ENCODE data around the gene ZNF610.
A peak's percentile ranks its signal among the peaks of the same experiment; 100 is the strongest.
"Not testable (repeated sequence)": the region's sequence is repeated elsewhere in the genome, so short reads cannot be mapped to it uniquely, and the experiment has no call there.

The ZNF610 gene

DNA sequence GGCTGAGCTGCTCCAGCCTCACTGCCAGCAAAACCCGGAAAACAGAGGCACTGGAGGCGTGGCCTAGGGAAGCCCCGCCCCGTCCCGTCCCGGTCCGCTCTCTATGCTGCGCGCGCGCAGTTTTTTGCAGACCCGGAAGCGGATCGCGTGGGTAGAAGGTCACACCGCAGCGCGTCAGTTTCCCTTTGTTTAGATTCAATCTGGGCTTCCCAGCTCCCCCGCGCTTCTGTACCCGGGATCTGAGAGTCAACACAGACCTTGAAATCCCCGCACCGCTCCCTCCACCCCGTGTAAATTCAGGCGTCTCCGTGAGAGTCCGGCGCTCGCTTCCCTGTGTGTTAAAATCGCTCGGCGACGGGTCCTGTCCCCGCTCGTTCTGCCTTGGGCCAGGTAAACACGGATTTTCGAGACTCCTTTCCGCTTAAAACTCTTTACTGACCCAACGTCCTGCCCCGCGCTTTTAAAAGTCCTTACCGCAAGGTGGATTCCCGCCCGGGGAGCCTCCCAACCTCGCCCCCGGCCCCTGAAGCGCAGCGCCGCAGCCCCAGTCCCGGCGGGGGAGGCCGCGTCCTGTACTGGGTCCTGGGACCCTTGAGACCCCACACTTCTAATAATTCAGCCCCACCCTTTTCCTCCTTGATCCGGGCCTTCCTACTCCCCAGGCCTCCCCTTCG, at the start of gene ZNF610:
ZNF610 (plus strand) TSS at position 127 of the 674 bp plus-strand sequence. CDS start 12,930 bp downstream, outside the sequence.
- DNase-seq: peak; percentile 72

GRCh38 chr19:52286256-52286655, 49.8 kb upstream of the ZNF610 start:
- DNase-seq: no peak

- DNase-seq: no peak
These were observed 44.3 kb upstream of the ZNF610 start for GRCh38 chr19:52291781-52292180.

DNA sequence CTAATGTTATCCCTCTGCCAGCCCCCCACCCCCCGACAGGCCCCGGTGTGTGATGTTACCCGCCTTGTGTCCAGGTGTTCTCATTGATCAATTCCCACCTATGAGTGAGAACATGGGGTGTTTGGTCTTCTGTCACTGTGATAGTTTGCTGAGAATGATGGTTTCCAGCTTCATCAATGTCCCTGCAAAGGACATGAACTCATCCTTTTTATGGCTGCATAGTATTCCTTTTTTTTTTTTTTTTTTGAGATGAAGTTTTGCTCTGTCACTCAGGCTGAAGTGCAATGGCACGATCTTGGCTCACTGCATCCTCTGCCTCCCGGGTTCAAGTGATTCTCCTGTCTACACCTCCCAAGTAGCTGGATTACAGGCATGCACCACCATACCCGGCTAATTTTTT, 43.1 kb upstream of the ZNF610 start:
- not testable (repeated sequence) for DNase-seq

- DNase-seq: no peak
These were observed 39.7 kb upstream of the ZNF610 start for GRCh38 chr19:52296400-52296772.

- peak; percentile 51 for DNase-seq
These were observed 39.1 kb upstream of the ZNF610 start, which contains the start of gene ZNF480 for GRCh38 chr19:52296773-52297600. ZNF480 (plus strand) TSS chr19:52297169; CDS start chr19:52300413, 3,244 bp downstream.

DNA sequence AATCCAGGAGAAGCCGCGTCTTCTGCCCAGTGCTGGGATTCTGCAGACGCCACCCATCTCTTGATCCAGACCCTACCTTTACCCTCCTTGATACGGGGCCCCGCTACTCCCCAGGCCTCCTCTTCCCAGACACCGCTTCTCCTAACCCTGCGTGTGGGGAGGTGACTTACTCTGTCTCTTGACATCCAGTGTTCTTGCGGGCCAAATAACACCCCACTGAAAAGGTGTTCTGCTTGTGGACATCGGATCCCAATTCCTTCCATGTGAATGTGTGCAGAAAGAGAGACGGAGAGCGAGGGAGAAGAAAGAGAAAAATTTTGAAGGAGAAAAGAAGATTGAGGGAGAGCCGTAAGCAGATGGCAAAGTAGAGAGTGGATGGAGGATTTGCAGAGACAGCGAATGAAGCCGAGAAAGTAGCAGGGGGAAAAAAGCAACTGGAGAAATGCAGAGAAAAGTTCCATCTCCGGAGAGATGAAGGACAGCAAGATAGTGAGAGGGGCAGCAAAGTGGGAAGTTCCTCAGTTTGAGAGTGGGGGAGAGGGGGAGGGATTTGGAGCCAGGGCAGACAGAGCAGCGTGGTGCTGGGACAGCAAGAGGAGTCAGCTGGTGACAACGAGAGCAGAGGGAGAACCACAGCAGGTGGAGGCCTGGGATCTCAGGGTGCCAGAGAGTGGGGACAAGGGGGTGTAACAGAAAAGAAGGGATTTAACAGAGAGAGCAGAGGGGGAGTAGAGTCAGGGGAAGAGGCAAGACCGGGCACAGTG, 38.3 kb upstream of the ZNF610 start:
- no peak for DNase-seq

- no peak for DNase-seq
These were observed 28.8 kb upstream of the ZNF610 start for GRCh38 chr19:52307275-52307674.

GRCh38 chr19:52322429-52322828, 13.6 kb upstream of the ZNF610 start:
- DNase-seq: no peak

DNA sequence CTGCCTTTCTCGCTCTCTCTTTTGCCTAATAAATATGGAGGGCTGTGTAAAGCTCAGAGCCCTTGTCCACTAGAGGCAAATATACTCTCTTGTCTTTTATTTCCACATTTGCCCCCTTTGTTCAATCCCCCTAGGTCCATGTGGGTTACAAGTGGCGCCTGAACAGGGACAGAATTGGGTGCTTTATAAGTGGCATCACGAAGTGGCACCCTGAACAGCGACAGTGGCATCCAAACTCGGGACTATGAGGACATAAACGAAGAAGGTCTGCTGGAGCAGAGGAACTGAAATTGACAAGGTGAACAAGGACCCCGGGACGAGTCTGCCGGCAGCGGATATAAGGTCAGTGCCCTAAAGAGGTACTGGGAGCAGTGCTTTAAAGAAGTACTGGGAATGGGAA, 4.3 kb upstream of the ZNF610 start:
- DNase-seq: no peak

DNA sequence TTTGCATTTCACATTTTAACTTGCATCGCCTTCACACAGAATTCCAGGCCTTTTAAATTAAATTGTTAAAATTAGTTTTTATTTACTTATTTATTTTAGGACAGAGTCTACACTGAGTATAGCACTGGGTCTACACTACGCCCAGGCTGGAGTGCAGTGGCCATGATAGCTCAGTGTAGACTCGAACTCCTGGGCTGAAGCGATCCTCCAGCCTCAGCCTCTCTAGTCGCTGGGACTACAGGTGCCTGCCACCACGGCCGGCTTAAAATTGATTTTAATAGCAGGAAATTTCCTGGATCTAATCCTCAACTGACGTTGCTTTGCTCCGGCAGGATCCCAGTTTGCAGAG, 301 bp upstream of the ZNF610 start:
- DNase-seq: no peak

DNA sequence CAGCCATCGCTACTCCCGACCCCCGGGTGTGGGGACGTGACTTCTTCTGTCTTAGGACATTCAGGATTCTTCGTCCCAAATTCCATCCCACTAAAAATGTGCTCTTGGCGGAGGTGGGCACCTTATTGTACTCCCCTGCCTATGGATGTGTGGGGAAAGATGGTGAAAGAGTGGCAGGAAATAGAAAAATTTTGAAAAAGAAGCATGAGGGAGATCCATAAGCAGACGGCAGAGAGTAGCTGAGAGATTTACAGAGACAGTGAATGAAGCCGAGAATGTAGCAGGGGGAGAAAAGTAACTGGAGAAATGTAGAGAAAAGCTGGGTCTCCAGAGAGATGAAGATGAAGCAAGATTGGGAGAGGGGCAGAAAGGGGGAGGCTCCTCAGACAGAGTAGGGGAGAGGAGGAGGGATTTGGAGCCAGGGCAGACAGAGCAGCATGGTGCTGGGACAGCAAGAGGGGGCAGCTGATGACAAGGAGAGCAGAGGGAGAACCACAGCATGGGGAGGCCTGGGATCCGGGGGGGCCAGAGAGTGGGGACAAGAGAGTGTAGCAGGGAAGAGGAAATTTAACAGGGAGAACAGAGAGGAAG, 843 bp downstream of the ZNF610 start:
- no peak for DNase-seq

DNA sequence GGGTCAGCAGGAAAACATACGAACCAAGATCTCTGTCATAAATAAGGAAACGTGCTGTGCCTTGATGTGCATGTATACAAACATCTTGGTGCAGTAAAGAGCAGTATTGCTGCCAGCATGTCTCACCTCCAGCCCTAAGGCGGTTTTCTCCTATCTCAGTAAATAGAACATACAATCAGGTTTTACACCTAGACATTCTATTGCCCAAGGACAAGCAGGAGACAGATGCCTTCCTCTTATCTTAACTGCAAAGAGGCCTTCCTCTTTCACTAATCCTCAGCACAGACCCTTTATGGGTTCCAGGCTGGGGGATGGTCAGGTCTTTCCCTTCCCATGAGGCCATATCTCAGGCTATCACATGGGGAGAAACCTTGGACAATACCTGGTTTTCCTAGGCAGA, 3.0 kb downstream of the ZNF610 start:
- DNase-seq: not testable (repeated sequence)

GRCh38 chr19:52343548-52343947, 7.5 kb downstream of the ZNF610 start:
- DNase-seq: peak; percentile 20

DNA sequence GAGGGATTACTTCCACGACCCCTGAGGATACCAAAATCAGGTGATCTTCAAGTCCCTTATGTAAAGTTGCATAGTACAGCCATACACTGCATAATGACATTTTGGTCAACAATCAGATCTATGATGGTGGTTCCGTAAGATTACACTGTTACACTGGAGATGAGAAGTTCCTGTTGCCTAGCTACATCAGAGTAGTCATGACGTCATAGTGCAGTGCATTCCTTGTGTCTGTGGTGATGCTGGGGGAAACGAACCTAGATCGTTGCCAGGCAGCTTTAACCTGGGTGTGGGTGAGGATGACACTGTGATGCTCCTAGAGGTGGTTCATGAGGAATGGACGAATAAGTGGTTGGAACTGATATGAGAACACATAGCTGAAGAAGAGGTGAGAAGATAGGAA, 9.1 kb downstream of the ZNF610 start:
- no peak for DNase-seq

GRCh38 chr19:52351512-52351911, 15.5 kb downstream of the ZNF610 start:
- DNase-seq: no peak

- DNase-seq: no peak
These were observed 30.4 kb downstream of the ZNF610 start for GRCh38 chr19:52366414-52366824.

GRCh38 chr19:52369559-52370340, 33.7 kb downstream of the ZNF610 start, which contains the start of gene ZNF880:
ZNF880 (plus strand) TSS chr19:52369923; CDS start chr19:52369966, 43 bp downstream.
- DNase-seq: peak; percentile 57

GRCh38 chr19:52370341-52370710, 34.3 kb downstream of the ZNF610 start:
- DNase-seq: no peak

DNA sequence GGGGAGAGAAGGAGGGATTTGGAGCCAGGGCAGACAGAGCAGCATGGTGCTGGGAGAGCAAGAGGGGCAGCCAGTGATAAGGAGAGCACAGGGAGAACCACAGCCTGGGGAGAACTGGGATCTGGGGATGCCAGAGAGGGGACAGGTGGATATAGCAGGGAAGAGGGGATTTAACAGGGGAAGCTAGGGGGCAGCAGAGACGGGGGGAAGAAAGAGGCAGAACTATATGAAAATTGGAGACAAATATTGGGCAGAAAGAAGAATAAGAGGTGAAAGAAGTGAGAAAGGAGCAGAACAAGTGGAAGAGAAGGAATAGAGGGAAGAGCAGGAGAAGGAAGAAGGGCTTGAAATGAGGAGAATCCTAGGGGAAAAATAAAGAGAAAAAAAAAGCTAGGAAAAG, 55.1 kb downstream of the ZNF610 start:
- DNase-seq: no peak

GRCh38 chr19:52397310-52398080, 61.5 kb downstream of the ZNF610 start, which contains the start of gene ZNF528:
ZNF528 (plus strand) TSS chr19:52397849; CDS start chr19:52402014, 4,165 bp downstream.
- DNase-seq: peak; percentile 82

Data from NCI-H1092 treated with DMSO at 0.1 percent for 48 hours (cell line).